KOPT-K1 (cell line): Measurements from ENCODE around the gene ANKS1A.

Experiments used
- H3K27ac ChIP-seq: fragments of 200-600 bp; sonication (generic); 2 replicates; pipeline ENCODE4 v1.5.1; 2016; ENCODE audit warnings: antibody characterized with exemption, mild to moderate bottlenecking, low read depth, low read length; ENCODE audit not compliant: poor library complexity, severe bottlenecking
- H3K36me3 ChIP-seq: fragments of 200-600 bp; sonication (generic); 2 replicates; pipeline ENCODE4 v1.5.1; 2017; ENCODE audit warnings: antibody characterized with exemption, mild to moderate bottlenecking, low read length, moderate library complexity; ENCODE audit not compliant: insufficient read depth
- H3K9me3 ChIP-seq: fragments of 200-600 bp; sonication (generic); 2 replicates; pipeline ENCODE4 v1.5.1; 2017; ENCODE audit warnings: antibody characterized with exemption, low read length, mild to moderate bottlenecking; ENCODE audit not compliant: insufficient read depth, poor library complexity, severe bottlenecking

ANKS1A gene

DNA sequence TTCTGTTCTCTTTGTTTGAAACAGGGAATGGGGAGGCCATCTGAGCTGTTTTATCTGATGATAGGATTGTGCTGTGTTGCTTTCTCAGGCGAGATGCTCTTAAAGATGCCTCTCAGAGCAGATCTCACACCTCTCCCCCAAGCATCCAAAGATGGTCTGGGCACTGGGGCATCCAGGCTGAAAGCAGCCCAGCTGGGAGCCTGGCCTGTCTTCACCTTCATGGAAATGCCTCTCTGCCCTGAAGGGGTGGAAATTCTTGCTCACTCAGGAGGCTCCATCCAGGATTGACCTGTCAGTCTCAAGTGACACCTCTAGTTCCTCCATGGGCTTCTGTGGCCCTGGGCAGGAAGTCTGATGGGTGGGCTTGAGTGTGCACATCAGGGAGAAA is 165.7 kb downstream of the ANKS1A start:
- H3K9me3 ChIP-seq, result no peaks in the 10 kb centered on the region
- H3K27ac ChIP-seq, result no peak overlapping the region
- no peaks in the 10 kb centered on the region for H3K36me3 ChIP-seq

GRCh38 chr6:35055891-35056290 is 166.8 kb downstream of the ANKS1A start:
- Histone ChIP-seq H3K27ac (no peak overlapping the region), H3K9me3 (no peaks in the 10 kb centered on the region), H3K36me3 (peaks cover 9% of the 10 kb centered on the region; the same call in 1 of the 2 replicates)

GRCh38 chr6:35056952-35057351 is 167.9 kb downstream of the ANKS1A start:
- H3K9me3 ChIP-seq, result no peaks in the 10 kb centered on the region
- no peak overlapping the region for H3K27ac ChIP-seq
- H3K36me3 ChIP-seq, result peaks cover 14% of the 10 kb centered on the region; the same call in 1 of the 2 replicates

- Histone ChIP-seq H3K9me3 (no peaks in the 10 kb centered on the region), H3K36me3 (peaks cover 14% of the 10 kb centered on the region; the same call in 1 of the 2 replicates), H3K27ac (no peak overlapping the region)
Measured at GRCh38 chr6:35057449-35058357, 168.6 kb downstream of the ANKS1A start.

DNA sequence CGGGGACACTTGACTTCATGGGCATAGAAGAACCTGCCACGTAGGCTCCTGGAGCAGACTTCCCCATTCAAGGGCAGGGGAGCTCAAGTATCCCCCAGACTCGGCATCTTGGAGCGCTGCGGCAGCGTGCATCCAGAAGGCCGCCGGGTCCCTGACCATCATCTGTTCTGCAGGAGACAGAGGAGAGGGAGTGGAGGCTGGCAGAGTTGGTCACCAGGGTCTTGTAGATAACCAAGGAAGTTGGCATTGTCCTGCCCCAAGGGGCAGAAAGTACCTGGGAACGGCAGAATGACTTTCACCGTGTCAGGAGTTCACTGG is 169.3 kb downstream of the ANKS1A start:
- H3K9me3 ChIP-seq, result no peaks in the 10 kb centered on the region
- no peak overlapping the region for H3K27ac ChIP-seq
- peaks cover 14% of the 10 kb centered on the region; the same call in 1 of the 2 replicates for H3K36me3 ChIP-seq

DNA sequence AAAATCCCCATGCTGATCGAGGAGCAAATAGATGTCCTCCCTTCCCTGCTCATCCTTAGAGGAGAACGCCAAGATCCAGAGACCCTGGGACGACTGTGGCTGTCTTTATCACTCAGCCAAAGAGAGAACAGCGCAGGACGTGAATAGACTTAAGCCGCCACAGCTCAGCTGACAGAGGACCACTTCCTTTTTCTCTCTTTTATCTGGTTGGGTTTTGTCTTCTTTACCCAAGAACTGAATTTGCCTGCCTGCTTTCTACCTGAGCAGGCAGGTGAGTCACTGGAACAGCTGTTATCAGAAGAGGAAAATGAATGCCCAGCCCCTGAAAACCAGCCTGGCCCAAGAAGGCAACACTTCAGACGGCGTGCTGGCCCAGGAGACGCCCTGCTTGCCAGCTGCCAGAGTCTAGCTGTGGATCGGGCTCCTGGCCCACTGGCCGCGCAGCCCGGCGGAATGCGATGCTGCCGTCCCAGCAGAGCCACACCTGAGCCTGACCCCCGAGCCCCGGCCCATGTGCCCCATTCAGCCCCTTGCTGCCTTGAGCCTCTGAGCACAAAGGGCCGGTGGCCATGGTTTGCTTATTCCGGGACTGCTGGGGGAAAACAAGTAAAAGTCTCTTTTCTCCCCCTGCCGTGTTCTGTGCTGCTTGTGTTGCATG is 169.9 kb downstream of the ANKS1A start:
- Histone ChIP-seq H3K9me3 (no peaks in the 10 kb centered on the region), H3K36me3 (peaks cover 14% of the 10 kb centered on the region; the same call in 1 of the 2 replicates), H3K27ac (no peak overlapping the region)

GRCh38 chr6:35059596-35060345 is 170.7 kb downstream of the ANKS1A start:
- no peak overlapping the region for H3K27ac ChIP-seq
- peaks cover 14% of the 10 kb centered on the region; the same call in 1 of the 2 replicates for H3K36me3 ChIP-seq
- no peaks in the 10 kb centered on the region for H3K9me3 ChIP-seq

DNA sequence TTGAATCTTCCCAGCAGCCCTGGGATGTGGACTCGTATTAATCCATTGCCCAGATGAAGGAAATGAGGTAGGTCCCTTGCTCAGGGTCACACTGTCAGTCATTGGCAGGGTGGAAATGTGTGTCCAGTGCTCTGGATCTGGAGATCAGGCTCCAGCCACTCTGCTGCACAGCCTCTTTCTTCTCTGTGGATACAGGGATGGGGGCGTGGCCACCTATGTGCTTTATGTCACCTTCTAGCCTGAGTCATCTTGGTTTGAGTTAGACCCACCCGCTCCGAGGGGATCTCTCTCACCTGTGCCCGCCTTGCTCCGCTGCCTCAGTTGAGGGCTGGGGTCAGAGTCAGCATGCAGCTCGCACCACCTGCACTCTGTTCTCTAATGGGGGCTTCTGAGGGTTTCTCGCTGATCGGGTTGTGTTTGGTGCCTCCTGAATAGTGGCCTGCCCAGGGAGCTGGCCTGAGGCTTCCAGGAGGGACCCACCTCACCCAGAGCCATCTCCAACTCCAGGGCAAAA is 172.1 kb downstream of the ANKS1A start:
- no peak overlapping the region for H3K27ac ChIP-seq
- H3K9me3 ChIP-seq, result no peaks in the 10 kb centered on the region
- H3K36me3 ChIP-seq, result peaks cover 14% of the 10 kb centered on the region; the same call in 1 of the 2 replicates

GRCh38 chr6:35061651-35062410 is 172.8 kb downstream of the ANKS1A start:
- Histone ChIP-seq H3K36me3 (peaks cover 14% of the 10 kb centered on the region; the same call in 1 of the 2 replicates), H3K27ac (no peak overlapping the region), H3K9me3 (no peaks in the 10 kb centered on the region)

DNA sequence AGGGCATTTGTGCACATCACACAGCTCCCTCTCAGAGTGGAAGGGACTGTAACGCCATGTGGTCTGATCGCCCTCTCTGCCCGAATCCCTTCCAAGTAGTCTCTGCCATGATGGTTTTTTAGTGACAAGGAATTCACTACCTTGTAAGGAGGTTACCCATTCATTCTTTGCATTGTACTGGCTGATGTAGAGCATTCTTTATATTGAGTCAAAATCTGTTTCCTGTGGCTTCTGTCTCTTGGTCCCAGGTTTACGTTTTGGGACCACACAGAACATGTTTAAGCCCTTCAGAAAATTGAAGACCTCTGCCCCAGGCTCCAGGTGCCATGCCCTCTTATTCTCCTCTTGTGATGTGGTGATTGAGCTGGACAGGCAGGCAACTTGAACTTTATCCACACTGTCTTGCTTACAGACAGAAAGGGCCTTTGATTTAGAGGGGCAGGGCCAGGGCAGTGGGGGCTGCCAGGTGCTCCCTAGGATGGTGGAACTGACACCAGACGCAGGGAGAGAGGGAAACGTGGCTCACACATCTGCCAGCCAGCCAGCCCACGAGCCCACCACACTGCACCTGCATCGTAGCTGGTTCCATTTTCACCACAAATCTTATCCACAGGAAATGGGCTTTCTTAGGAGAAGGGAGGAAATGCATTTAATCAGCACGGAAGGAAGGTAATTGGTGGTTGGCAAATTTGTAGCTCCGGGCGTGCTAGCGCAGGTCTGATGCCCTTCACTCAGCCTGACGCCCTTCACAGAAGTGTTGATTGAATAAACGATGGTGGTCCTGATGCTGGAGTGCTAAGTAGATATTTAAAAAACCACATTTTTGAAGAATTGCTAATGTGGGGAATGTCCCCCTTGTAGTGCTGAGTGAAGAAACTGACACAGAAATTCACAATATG is 173.9 kb downstream of the ANKS1A start:
- Histone ChIP-seq H3K9me3 (no peaks in the 10 kb centered on the region), H3K27ac (no peak overlapping the region), H3K36me3 (peaks cover 14% of the 10 kb centered on the region; the same call in 1 of the 2 replicates)

DNA sequence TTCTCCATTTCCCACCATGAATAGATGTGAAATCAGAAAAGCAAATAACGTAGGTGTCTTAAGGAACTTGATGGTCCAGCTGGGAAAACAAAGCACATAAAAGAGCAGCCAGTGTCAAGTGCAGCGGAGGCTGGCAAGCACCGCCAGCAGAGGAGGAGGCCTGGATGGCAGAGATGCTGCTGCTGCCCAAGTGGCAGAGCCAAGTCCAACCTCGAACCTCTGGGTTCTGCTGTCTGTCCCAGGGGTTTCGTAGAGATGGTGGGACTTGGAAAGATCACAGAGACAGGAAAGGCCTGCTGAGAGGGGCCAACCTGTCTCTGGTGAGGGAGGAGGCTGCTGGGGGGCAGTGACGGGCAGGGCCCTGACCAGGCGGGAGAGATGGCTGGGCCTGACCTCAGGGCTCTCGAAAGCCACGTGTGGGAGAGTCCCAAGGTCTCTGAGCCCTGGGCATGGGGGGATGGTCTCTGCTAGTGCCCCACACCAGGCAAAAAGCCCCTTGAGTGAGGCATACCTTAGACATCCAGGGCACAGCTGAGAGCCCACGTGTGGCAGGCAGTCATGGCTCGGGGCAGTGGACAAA is 174.7 kb downstream of the ANKS1A start:
- H3K27ac ChIP-seq, result no peak overlapping the region
- peaks cover 14% of the 10 kb centered on the region; the same call in 1 of the 2 replicates for H3K36me3 ChIP-seq

GRCh38 chr6:35064290-35064689 is 175.2 kb downstream of the ANKS1A start:
- no peaks in the 10 kb centered on the region for H3K9me3 ChIP-seq
- peaks cover 14% of the 10 kb centered on the region; the same call in 1 of the 2 replicates for H3K36me3 ChIP-seq
- no peak overlapping the region for H3K27ac ChIP-seq

More for the DNA sequence above, 174.7 kb downstream of the ANKS1A start:
- no peaks in the 10 kb centered on the region for H3K9me3 ChIP-seq

DNA sequence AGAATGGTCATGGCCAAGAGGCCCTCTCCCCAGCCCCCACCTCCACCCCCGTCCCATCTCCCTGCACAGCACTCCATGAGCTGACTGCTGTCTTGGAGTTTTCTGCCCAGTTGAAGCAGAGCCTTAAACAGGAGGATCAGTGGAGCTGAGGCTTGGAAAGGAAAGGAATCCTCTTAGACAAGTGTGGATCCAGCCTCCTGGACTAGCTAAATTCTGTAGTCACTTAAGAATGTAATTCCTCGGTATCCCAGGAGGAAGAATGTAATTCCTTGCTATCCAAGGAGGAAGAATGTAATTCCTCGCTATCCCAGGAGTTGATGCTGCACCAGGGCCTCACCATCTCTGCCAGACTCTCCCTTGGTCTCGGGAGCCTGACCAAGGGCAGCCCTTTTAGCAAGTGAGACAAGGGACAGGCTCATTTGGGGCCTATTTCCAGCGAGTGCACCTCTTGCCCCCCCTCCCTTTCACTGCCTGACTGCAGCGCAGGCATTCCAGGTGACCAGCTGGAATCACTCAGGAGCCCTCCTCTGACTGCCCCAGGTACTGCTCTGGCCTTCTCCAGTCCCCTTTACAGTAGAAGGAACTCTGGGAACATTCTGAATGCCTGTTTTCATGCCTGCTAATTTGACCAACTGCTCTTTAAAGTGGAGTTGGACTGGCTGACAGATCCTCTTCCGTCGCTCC is 175.8 kb downstream of the ANKS1A start:
- H3K27ac ChIP-seq, result no peak overlapping the region
- peaks cover 14% of the 10 kb centered on the region; the same call in 1 of the 2 replicates for H3K36me3 ChIP-seq
- no peaks in the 10 kb centered on the region for H3K9me3 ChIP-seq
